ENCODE results near the gene ACVRL1. TPM values are rescaled to one million over a fixed set of nuclear protein-coding genes. Genes with fewer than 3 reads are reported as not detected.

ACVRL1 gene
- 9.8 and 11.5 TPM in 2 replicates for total RNA-seq

GRCh38 chr12:51907083-51907855 lies at the start of gene ACVRL1:
ACVRL1 (plus strand) TSS chr12:51907504; CDS start chr12:51912475, 4,971 bp downstream.
- Histone ChIP-seq H3K9me3 (ENCODE audit: low read depth, low read length) (no peaks in the 10 kb centered on the region), H4K20me1 (ENCODE audit: insufficient read depth, low read length) (no peaks in the 10 kb centered on the region), H3K27ac (ENCODE audit: low read depth, low read length) (no peak within 1 kb of the TSS), H3K4me1 (ENCODE audit: insufficient read depth, low read length) (peaks cover 20% of the 10 kb centered on the region), H2AFZ (ENCODE audit: low read length) (peak within 1 kb of the TSS; percentile 51), H3K4me3 (ENCODE audit: insufficient read depth, low read length) (peak within 1 kb of the TSS; percentile 73), H3K4me2 (ENCODE audit: insufficient read depth, low read length) (peak within 1 kb of the TSS; percentile 78), H3K36me3 (ENCODE audit: insufficient read depth, low read length) (no peaks in the 10 kb centered on the region), H3K27me3 (ENCODE audit: insufficient read depth, low read length) (no peaks in the 10 kb centered on the region), H3K79me2 (ENCODE audit: insufficient read depth, low read length) (no peaks in the 10 kb centered on the region)
- TF ChIP-seq CTCF (IDR thresholded peaks at IDR 0.05; ENCODE audit: extremely low read depth, low read depth, low read length) = no peak
- DNase-seq (ENCODE audit: insufficient read length, low spot score, missing footprints) = peak; percentile 97

- Histone ChIP-seq H2AFZ (ENCODE audit: low read length) (no peak overlapping the region), H3K4me2 (ENCODE audit: insufficient read depth, low read length) (no peak overlapping the region), H3K27ac (ENCODE audit: low read depth, low read length) (no peak overlapping the region), H3K4me3 (ENCODE audit: insufficient read depth, low read length) (no peak overlapping the region), H3K36me3 (ENCODE audit: insufficient read depth, low read length) (no peaks in the 10 kb centered on the region), H3K79me2 (ENCODE audit: insufficient read depth, low read length) (no peaks in the 10 kb centered on the region), H3K4me1 (ENCODE audit: insufficient read depth, low read length) (peaks cover 17% of the 10 kb centered on the region), H3K9me3 (ENCODE audit: low read depth, low read length) (no peaks in the 10 kb centered on the region), H4K20me1 (ENCODE audit: insufficient read depth, low read length) (no peaks in the 10 kb centered on the region), H3K27me3 (ENCODE audit: insufficient read depth, low read length) (peaks cover 14% of the 10 kb centered on the region)
- no peak for TF ChIP-seq CTCF (IDR thresholded peaks at IDR 0.05; ENCODE audit: extremely low read depth, low read depth, low read length)
- DNase-seq (ENCODE audit: insufficient read length, low spot score, missing footprints) = peak; percentile 57
Measured at GRCh38 chr12:51860986-51861385, 46.3 kb upstream of the ACVRL1 start.

- no peaks in the 10 kb centered on the region for H4K20me1 ChIP-seq (ENCODE audit: insufficient read depth, low read length)
- no peaks in the 10 kb centered on the region for H3K36me3 ChIP-seq (ENCODE audit: insufficient read depth, low read length)
- no peaks in the 10 kb centered on the region for H3K9me3 ChIP-seq (ENCODE audit: low read depth, low read length)
- TF ChIP-seq CTCF (IDR thresholded peaks at IDR 0.05; ENCODE audit: extremely low read depth, low read depth, low read length) = no peak
- DNase-seq (ENCODE audit: insufficient read length, low spot score, missing footprints) = no peak
- no peaks in the 10 kb centered on the region for H3K79me2 ChIP-seq (ENCODE audit: insufficient read depth, low read length)
- no peak overlapping the region for H3K4me3 ChIP-seq (ENCODE audit: insufficient read depth, low read length)
- H3K4me2 ChIP-seq (ENCODE audit: insufficient read depth, low read length) = no peak overlapping the region
- peaks cover 14% of the 10 kb centered on the region for H3K27me3 ChIP-seq (ENCODE audit: insufficient read depth, low read length)
- H3K4me1 ChIP-seq (ENCODE audit: insufficient read depth, low read length) = peaks cover 12% of the 10 kb centered on the region
- H2AFZ ChIP-seq (ENCODE audit: low read length) = no peak overlapping the region
- no peak overlapping the region for H3K27ac ChIP-seq (ENCODE audit: low read depth, low read length)
Measured at GRCh38 chr12:51862947-51863346, 44.4 kb upstream of the ACVRL1 start.

GRCh38 chr12:51863363-51863932 lies 43.9 kb upstream of the ACVRL1 start:
- no peaks in the 10 kb centered on the region for H3K9me3 ChIP-seq (ENCODE audit: low read depth, low read length)
- no peak for TF ChIP-seq CTCF (IDR thresholded peaks at IDR 0.05; ENCODE audit: extremely low read depth, low read depth, low read length)
- H3K4me2 ChIP-seq (ENCODE audit: insufficient read depth, low read length) = peak overlapping the region; percentile 85
- H3K79me2 ChIP-seq (ENCODE audit: insufficient read depth, low read length) = no peaks in the 10 kb centered on the region
- no peak overlapping the region for H2AFZ ChIP-seq (ENCODE audit: low read length)
- no peaks in the 10 kb centered on the region for H3K36me3 ChIP-seq (ENCODE audit: insufficient read depth, low read length)
- no peak overlapping the region for H3K27ac ChIP-seq (ENCODE audit: low read depth, low read length)
- peaks cover 12% of the 10 kb centered on the region for H3K4me1 ChIP-seq (ENCODE audit: insufficient read depth, low read length)
- peaks cover 14% of the 10 kb centered on the region for H3K27me3 ChIP-seq (ENCODE audit: insufficient read depth, low read length)
- DNase-seq (ENCODE audit: insufficient read length, low spot score, missing footprints) = peak; percentile 71
- no peaks in the 10 kb centered on the region for H4K20me1 ChIP-seq (ENCODE audit: insufficient read depth, low read length)
- peak overlapping the region; percentile 69 for H3K4me3 ChIP-seq (ENCODE audit: insufficient read depth, low read length)
